ENCODE results near the gene RSPH10B2.
"Not testable (repeated sequence)": the region's sequence is repeated elsewhere in the genome, so short reads cannot be mapped to it uniquely, and the experiment has no call there.

The RSPH10B2 gene

DNA sequence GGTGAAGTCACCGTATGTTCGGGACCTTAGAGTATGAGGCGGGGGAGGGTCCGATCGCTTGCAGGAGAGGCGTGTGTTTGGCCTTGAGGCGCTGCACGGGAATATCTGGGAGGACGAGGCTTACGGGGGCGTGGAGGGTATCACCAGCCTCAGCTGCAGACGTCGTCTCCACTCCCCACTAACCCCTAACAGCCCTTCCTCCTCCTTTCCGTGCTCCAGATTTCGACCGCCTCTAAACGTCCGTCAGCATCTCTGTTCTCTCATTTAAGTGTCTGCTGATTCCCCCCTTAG, 23.6 kb upstream of the RSPH10B2 start:
- Histone ChIP-seq H3K36me3 (ENCODE audit: control insufficient read depth in 2 of 2, insufficient read depth in 1 of 2, low read length in 2 of 2) (peaks cover 17 to 22% of the 10 kb centered on the region in 2 experiments; a peak in 2 of 3 replicates), H3K27ac (ENCODE audit: extremely low read depth, low read depth, low read length) (peak overlapping the region; percentile 73; the same call in 1 of the 2 replicates), H3K4me3 (ENCODE audit: low read depth, low read length) (peak overlapping the region; percentile 95), H3K9me3 (ENCODE audit: control insufficient read depth, insufficient read depth, low read depth, low read length) (no peaks in the 10 kb centered on the region), H3K4me1 (ENCODE audit: control insufficient read depth, insufficient read depth, low read length) (no peaks in the 10 kb centered on the region)
- CTCF ChIA-PET, result no interaction called here
- TF ChIP-seq ZNF624 (tag by site-specific recombination; IDR thresholded peaks at IDR 0.05) (no peak), ZNF335 (tag by site-specific recombination; conservative IDR thresholded peaks at IDR 0.05) (peak; percentile 11), KLF9 (tag by site-specific recombination; IDR thresholded peaks at IDR 0.05; ENCODE audit: low read depth) (0 out of 2 replicates have a peak, but pooled peaks have one; percentile 4)
- POLR2A ChIA-PET, result no interaction called here

DNA sequence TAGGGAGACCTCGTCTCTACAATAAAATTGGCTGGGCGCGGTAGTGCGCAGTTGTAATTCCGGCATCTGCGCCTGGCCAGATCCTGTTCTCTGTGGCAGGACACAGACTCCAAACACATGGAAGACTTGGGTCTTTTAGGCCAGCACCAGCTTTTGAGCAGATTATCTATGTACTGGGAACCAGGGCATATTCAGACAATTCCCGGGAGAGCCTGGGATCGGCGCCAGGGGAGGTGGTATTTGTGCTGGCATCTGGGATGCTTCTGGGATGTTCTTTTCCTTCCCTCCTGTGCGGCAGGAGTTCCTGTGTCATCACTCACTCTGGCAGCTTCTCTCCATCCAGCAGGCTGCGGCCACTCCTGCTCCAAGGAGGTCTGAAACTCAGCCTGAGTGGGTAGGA, 15.5 kb upstream of the RSPH10B2 start:
- H3K27ac ChIP-seq (ENCODE audit: extremely low read depth, low read depth, low read length); H3K4me1 ChIP-seq (ENCODE audit: control insufficient read depth, insufficient read depth, low read length); POLR2A ChIA-PET; H3K4me3 ChIP-seq (ENCODE audit: low read depth, low read length); CTCF ChIA-PET; H3K9me3 ChIP-seq (ENCODE audit: control insufficient read depth, insufficient read depth, low read depth, low read length): not testable (repeated sequence)
- peaks cover 27 to 30% of the 10 kb centered on the region in 2 experiments; a peak in 2 of 3 replicates for H3K36me3 ChIP-seq (ENCODE audit: control insufficient read depth in 2 of 2, insufficient read depth in 1 of 2, low read length in 2 of 2)

GRCh38 chr7:6744410-6745100, 9.3 kb upstream of the RSPH10B2 start:
- H3K4me1 ChIP-seq (ENCODE audit: control insufficient read depth, insufficient read depth, low read length); H3K36me3 ChIP-seq (ENCODE audit: control insufficient read depth in 2 of 2, insufficient read depth in 1 of 2, low read length in 2 of 2); H3K27ac ChIP-seq (ENCODE audit: extremely low read depth, low read depth, low read length); H3K9me3 ChIP-seq (ENCODE audit: control insufficient read depth, insufficient read depth, low read depth, low read length); CTCF ChIA-PET; H3K4me3 ChIP-seq (ENCODE audit: low read depth, low read length): not testable (repeated sequence)
- POLR2A ChIA-PET, result interaction anchor here (0.7 kb wide), 1 partner anchor 282 kb away, joined by 3 read pairs; no protein-coding TSS in a partner anchor

DNA sequence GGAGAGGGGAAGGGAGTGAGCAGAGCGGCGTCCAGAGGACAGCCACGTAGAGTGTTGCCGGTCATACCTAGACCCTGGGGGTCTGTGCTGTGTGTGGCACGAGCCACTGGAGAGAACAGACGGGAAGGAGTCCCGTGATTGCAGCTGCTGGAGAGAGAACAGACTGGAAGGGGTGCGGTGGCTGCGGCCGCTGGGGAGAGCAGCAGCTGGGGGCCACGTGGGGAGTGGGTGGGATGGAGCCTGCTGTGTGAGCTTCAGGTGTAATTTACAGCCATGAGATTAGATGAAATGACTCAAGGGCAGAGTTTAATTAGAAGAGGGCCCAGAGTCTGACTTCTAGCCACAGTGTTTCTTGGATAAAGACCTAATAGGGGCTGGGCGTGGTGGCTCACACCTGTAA, 4.6 kb upstream of the RSPH10B2 start:
- POLR2A ChIA-PET; H3K36me3 ChIP-seq (ENCODE audit: control insufficient read depth in 2 of 2, insufficient read depth in 1 of 2, low read length in 2 of 2); H3K27ac ChIP-seq (ENCODE audit: extremely low read depth, low read depth, low read length); CTCF ChIA-PET; H3K4me1 ChIP-seq (ENCODE audit: control insufficient read depth, insufficient read depth, low read length); H3K9me3 ChIP-seq (ENCODE audit: control insufficient read depth, insufficient read depth, low read depth, low read length); H3K4me3 ChIP-seq (ENCODE audit: low read depth, low read length): not testable (repeated sequence)

DNA sequence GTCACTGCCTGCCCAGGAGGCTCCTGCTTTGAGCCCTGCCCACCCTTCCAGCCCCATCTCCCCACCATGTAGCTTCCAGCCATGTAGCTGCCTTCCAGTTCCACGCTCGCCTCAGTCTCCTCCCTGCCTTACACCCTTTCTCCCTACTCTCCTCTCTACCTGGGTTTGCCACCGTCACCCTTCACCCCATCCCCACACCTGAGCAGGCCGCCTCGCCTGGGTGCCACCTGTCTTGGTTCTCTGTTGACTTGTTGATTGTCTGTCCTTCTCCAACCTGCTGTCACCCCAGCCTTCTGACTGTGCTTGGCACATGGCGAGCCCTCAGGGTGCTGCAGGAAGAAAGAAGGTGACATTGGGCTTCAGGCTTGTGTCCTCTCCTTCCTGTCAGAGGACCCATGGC, 3.7 kb upstream of the RSPH10B2 start:
- H3K36me3 ChIP-seq (ENCODE audit: control insufficient read depth in 2 of 2, insufficient read depth in 1 of 2, low read length in 2 of 2); CTCF ChIA-PET; H3K4me3 ChIP-seq (ENCODE audit: low read depth, low read length); H3K9me3 ChIP-seq (ENCODE audit: control insufficient read depth, insufficient read depth, low read depth, low read length); H3K4me1 ChIP-seq (ENCODE audit: control insufficient read depth, insufficient read depth, low read length); H3K27ac ChIP-seq (ENCODE audit: extremely low read depth, low read depth, low read length); POLR2A ChIA-PET: not testable (repeated sequence)

- H3K4me1 ChIP-seq (ENCODE audit: control insufficient read depth, insufficient read depth, low read length); H3K9me3 ChIP-seq (ENCODE audit: control insufficient read depth, insufficient read depth, low read depth, low read length); H3K4me3 ChIP-seq (ENCODE audit: low read depth, low read length); H3K27ac ChIP-seq (ENCODE audit: extremely low read depth, low read depth, low read length); POLR2A ChIA-PET; H3K36me3 ChIP-seq (ENCODE audit: control insufficient read depth in 2 of 2, insufficient read depth in 1 of 2, low read length in 2 of 2); CTCF ChIA-PET: not testable (repeated sequence)
Measured at GRCh38 chr7:6761186-6761585, 7.3 kb downstream of the RSPH10B2 start.

GRCh38 chr7:6781581-6781980, 27.7 kb downstream of the RSPH10B2 start:
- H3K27ac ChIP-seq (ENCODE audit: extremely low read depth, low read depth, low read length); POLR2A ChIA-PET; H3K36me3 ChIP-seq (ENCODE audit: control insufficient read depth in 2 of 2, insufficient read depth in 1 of 2, low read length in 2 of 2); CTCF ChIA-PET; H3K9me3 ChIP-seq (ENCODE audit: control insufficient read depth, insufficient read depth, low read depth, low read length); H3K4me3 ChIP-seq (ENCODE audit: low read depth, low read length); H3K4me1 ChIP-seq (ENCODE audit: control insufficient read depth, insufficient read depth, low read length): not testable (repeated sequence)

DNA sequence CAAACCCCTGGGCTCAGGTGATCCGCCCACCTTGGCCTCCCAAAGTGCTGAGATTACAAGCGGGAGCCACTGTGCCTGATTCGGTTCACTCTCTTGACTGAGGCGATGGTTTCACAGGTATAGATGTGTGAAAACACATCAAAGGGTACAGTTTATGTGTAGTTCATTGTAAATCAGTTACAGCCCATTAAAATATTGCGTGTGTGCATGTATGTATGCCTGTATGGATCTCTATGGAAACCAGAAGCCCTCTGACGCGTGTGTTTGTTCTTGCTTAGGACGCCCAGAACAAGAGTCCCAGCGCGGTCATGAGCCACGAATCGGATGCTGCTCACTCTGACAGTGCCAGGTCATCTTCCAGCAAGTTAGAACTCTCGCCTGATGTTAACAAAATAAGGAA, 35.5 kb downstream of the RSPH10B2 start:
- CTCF ChIA-PET; POLR2A ChIA-PET; H3K9me3 ChIP-seq (ENCODE audit: control insufficient read depth, insufficient read depth, low read depth, low read length); H3K4me3 ChIP-seq (ENCODE audit: low read depth, low read length); H3K27ac ChIP-seq (ENCODE audit: extremely low read depth, low read depth, low read length); H3K36me3 ChIP-seq (ENCODE audit: control insufficient read depth in 2 of 2, insufficient read depth in 1 of 2, low read length in 2 of 2); H3K4me1 ChIP-seq (ENCODE audit: control insufficient read depth, insufficient read depth, low read length): not testable (repeated sequence)

DNA sequence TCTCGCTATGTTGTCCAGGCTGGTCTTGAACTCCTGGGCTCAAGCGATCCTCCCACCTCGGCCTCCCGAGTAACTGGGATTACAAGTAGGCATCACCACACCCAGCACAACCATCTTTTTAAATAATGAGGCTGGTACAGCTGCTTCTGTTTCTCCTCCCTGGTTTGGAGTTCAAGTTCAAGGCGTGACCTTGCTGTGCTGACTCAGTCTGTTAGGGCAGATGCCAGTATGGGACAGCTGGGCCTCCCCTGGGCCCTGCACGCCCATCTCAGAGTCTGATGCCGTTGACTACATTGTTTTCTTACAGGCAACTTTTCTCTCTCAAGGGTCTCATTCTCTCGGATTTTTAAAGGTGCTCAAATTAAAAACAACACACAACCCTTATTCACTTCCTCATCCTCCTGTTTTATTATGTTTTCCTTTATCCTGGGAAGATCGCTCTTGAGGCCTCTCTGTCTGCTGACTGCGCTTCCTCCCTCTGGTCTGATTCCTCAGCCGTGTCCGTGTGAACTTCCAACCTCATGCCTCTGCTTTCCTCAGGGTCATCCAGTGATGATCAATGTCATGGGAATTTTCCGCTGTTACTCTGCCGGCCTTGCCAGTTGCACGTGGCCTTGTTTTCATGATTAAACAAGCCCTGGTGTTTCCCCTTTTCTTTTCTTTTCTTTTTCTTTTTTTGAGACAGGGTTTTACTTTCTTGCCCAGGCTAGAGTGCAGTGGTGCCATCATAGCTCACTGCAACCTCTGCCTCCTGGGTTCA, 38.4 kb downstream of the RSPH10B2 start:
- H3K4me1 ChIP-seq (ENCODE audit: control insufficient read depth, insufficient read depth, low read length); H3K9me3 ChIP-seq (ENCODE audit: control insufficient read depth, insufficient read depth, low read depth, low read length); H3K36me3 ChIP-seq (ENCODE audit: control insufficient read depth in 2 of 2, insufficient read depth in 1 of 2, low read length in 2 of 2); H3K27ac ChIP-seq (ENCODE audit: extremely low read depth, low read depth, low read length); POLR2A ChIA-PET; CTCF ChIA-PET; H3K4me3 ChIP-seq (ENCODE audit: low read depth, low read length): not testable (repeated sequence)

DNA sequence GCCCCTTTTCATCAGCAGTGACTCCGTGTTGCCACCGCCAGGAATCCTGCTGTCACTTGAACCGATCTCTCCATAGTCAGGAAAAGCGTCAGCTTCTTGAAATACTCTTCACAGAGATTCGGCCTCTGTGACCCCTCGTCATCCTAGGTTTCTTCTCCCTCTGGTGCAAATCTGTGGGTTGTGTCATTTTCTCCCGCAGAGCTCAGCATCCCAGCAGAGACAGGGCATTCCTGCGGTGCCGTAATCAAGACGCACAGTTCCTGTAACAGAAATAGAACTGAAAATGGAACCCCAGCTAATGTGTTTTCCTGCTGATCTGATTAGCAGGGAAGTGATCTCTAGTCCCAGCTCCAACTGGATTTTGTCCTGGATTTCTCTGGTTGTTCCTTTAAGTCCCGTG, 40.4 kb downstream of the RSPH10B2 start:
- H3K9me3 ChIP-seq (ENCODE audit: control insufficient read depth, insufficient read depth, low read depth, low read length); H3K4me3 ChIP-seq (ENCODE audit: low read depth, low read length); H3K4me1 ChIP-seq (ENCODE audit: control insufficient read depth, insufficient read depth, low read length); H3K27ac ChIP-seq (ENCODE audit: extremely low read depth, low read depth, low read length); H3K36me3 ChIP-seq (ENCODE audit: control insufficient read depth in 2 of 2, insufficient read depth in 1 of 2, low read length in 2 of 2); POLR2A ChIA-PET; CTCF ChIA-PET: not testable (repeated sequence)

GRCh38 chr7:6797218-6797617, 43.3 kb downstream of the RSPH10B2 start:
- POLR2A ChIA-PET; H3K36me3 ChIP-seq (ENCODE audit: control insufficient read depth in 2 of 2, insufficient read depth in 1 of 2, low read length in 2 of 2); H3K4me3 ChIP-seq (ENCODE audit: low read depth, low read length); H3K27ac ChIP-seq (ENCODE audit: extremely low read depth, low read depth, low read length); H3K9me3 ChIP-seq (ENCODE audit: control insufficient read depth, insufficient read depth, low read depth, low read length); H3K4me1 ChIP-seq (ENCODE audit: control insufficient read depth, insufficient read depth, low read length); CTCF ChIA-PET: not testable (repeated sequence)

All from HEK293 (cell line).